GM23248 (cell line): ENCODE results near the gene UQCR10. TPM values are rescaled to one million over a fixed set of nuclear protein-coding genes. Genes with fewer than 3 reads are reported as not detected.

Experiments used
- DNase-seq: peaks from one replicate; pipeline ENCODE4 v3.0.0-alpha.2; 2015
- H2AFZ ChIP-seq: fragments of 200-600 bp; sonication (generic); 2 replicates; pipeline ENCODE4 v1.6.1; 2016; ENCODE audit warnings: antibody characterized with exemption
- H3F3A ChIP-seq: fragments of 200-600 bp; sonication (generic); 2 replicates; pipeline ENCODE4 v1.6.1; 2016; ENCODE audit warnings: mild to moderate bottlenecking, antibody characterized with exemption, mixed run types; ENCODE audit not compliant: insufficient read depth
- H3K27ac ChIP-seq: fragments of 200-600 bp; sonication (generic); 2 replicates; pipeline ENCODE4 v1.5.1; 2016; ENCODE audit warnings: mild to moderate bottlenecking
- H3K27me3 ChIP-seq: fragments of 200-600 bp; sonication (generic); replicated peaks from 2 replicates; pipeline ENCODE4 v1.6.1; 2016; ENCODE audit warnings: mild to moderate bottlenecking; ENCODE audit not compliant: insufficient read depth
- H3K36me3 ChIP-seq: fragments of 200-600 bp; sonication (generic); 2 replicates; pipeline ENCODE4 v1.6.1; 2016; ENCODE audit warnings: low read depth, mild to moderate bottlenecking
- H3K4me1 ChIP-seq: fragments of 200-600 bp; sonication (generic); 2 replicates; pipeline ENCODE4 v1.6.1; 2016; ENCODE audit warnings: mild to moderate bottlenecking; ENCODE audit not compliant: insufficient read depth
- H3K4me2 ChIP-seq: fragments of 200-600 bp; sonication (generic); one replicate; pipeline ENCODE4 v1.6.1; 2016; ENCODE audit warnings: mild to moderate bottlenecking; ENCODE audit not compliant: unreplicated experiment
- H3K4me3 ChIP-seq: fragments of 200-600 bp; sonication (generic); 2 replicates; pipeline ENCODE4 v1.5.1; 2016; ENCODE audit warnings: mild to moderate bottlenecking
- H3K79me2 ChIP-seq: fragments of 200-600 bp; sonication (generic); 2 replicates; pipeline ENCODE4 v1.6.1; 2016; ENCODE audit warnings: mild to moderate bottlenecking; ENCODE audit not compliant: insufficient read depth
- H3K9ac ChIP-seq: fragments of 200-600 bp; sonication (generic); 2 replicates; pipeline ENCODE4 v1.6.1; 2016; ENCODE audit warnings: mild to moderate bottlenecking
- H3K9me2 ChIP-seq: fragments of 200-600 bp; sonication (generic); 2 replicates; pipeline ENCODE4 v1.6.1; 2016; ENCODE audit warnings: mixed run types, mild to moderate bottlenecking, moderate library complexity; ENCODE audit not compliant: insufficient read depth
- H3K9me3 ChIP-seq: fragments of 200-600 bp; sonication (generic); one replicate; pipeline ENCODE4 v1.6.1; 2017; ENCODE audit warnings: low read depth
- H4K20me1 ChIP-seq: fragments of 200-600 bp; sonication (generic); 2 replicates; pipeline ENCODE4 v1.6.0; 2016; ENCODE audit not compliant: insufficient read depth
- EZH2 ChIP-seq: fragments of 200-600 bp; sonication (generic); IDR thresholded peaks from 2 replicates; pipeline ENCODE4 v1.6.1; 2018; ENCODE audit warnings: antibody characterized with exemption, mild to moderate bottlenecking; ENCODE audit not compliant: insufficient read depth, poor library complexity, severe bottlenecking
- EZH2phosphoT487 ChIP-seq: fragments of 200-600 bp; sonication (generic); IDR thresholded peaks from 2 replicates; pipeline ENCODE4 v1.6.1; 2018; ENCODE audit warnings: antibody characterized with exemption, moderate library complexity, mild to moderate bottlenecking, low read depth; ENCODE audit not compliant: insufficient read depth
- WGBS, 2 experiments: methylation state at CpG; one replicate each; pipeline ENCODE4 v1.1.6; 2015 to 2017; ENCODE audit warnings: low lambda C conversion rate in 2 of 2, low coverage in 1 of 2; ENCODE audit errors: missing lambda C conversion rate in 2 of 2; 5-methylcytosine and 5-hydroxymethylcytosine counted together
- in situ Hi-C: fragments of 300-500 bp; cut with MboI; formaldehyde crosslinking; loops from 2 replicates; pipeline ENCODE4 v1.15.0; 2020
- polyA plus RNA-seq: library from polyadenylated mRNA; unstranded; fragments of >200 nt; fragmentation: Nextera tagmentation; extraction: Ambion mirVana; gene quantifications from 2 replicates; pipeline ENCODE4 v1.2.1, GENCODE V29; 2016
- total RNA-seq: library from RNA; depleted of rRNA; stranded (reverse); fragments of >200 nt; shearing (Covaris generic); gene quantifications from 2 replicates; pipeline ENCODE4 v1.2.3, GENCODE V29; 2014

Gene UQCR10
- total and polyA plus RNA-seq, 2 experiments from 2014 or later = 45.0 to 233 TPM

DNA sequence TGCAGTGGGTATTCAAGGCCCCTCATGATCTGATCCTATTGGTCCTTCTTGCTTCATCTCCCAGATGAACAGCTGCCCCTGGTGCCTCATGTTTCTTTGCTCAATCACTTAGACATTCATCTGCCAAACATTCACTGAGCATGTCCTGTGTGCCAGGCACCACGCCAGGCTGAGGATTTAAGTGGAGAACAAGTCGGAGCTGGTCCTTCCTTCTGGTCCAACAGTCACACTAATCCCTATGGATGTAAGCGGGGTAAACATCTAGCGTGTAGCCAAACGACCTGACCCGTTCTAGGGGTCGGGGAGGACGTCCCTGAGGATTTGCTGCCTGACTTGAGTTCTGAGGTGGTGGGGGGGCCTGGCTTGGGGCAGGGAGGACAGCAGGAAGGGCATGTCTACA, 22.3 kb upstream of the UQCR10 start:
- H3K27ac ChIP-seq = no peak overlapping the region
- DNase-seq = peak; percentile 77

DNA sequence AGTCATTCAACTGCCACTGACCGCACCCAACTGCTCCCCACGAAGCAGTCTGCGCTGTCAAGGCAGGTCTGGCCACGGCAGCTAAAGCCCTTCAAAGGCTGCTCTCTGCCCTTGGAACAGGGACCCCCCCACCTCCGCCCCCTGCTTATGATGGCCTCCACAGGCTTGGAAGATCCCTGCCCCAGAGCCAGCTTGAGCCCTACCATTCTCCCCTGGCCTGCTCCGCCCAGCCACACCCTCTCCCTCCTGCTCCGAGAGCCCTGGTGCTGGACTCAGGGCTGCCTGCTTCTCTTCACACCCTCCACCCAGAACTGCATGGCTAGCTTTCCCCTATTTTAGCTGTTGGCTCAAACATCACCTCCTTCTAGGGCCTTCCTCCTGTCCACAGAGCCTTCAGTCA, 19.3 kb upstream of the UQCR10 start:
- Histone ChIP-seq H3K27ac (no peak overlapping the region), H3K9me2 (no peaks in the 10 kb centered on the region), H3K4me1 (no peaks in the 10 kb centered on the region; the same call in 1 of the 2 replicates), H3K4me3 (no peak overlapping the region), H3K4me2 (no peak overlapping the region), H3K36me3 (no peaks in the 10 kb centered on the region), H3K79me2 (no peaks in the 10 kb centered on the region), H3K9ac (no peak overlapping the region), H3K9me3 (no peaks in the 10 kb centered on the region), H4K20me1 (no peaks in the 10 kb centered on the region; the same call in 1 of the 2 replicates), H3K27me3 (no peaks in the 10 kb centered on the region), H3F3A (no peaks in the 10 kb centered on the region), H2AFZ (no peak overlapping the region)
- WGBS, 2 experiments = 96 to 100% methylated on average over 5 to 7 of the region's 7 CpGs
- DNase-seq = no peak
- in situ Hi-C loops = no loop called here
- TF ChIP-seq EZH2 = no peak
- TF ChIP-seq EZH2phosphoT487 = no peak

More for the DNA sequence above, 22.3 kb upstream of the UQCR10 start:
- Histone ChIP-seq H3K4me2 (no peak overlapping the region), H3K9ac (no peak overlapping the region), H3K36me3 (no peaks in the 10 kb centered on the region), H4K20me1 (no peaks in the 10 kb centered on the region; the same call in 1 of the 2 replicates), H3K79me2 (no peaks in the 10 kb centered on the region), H3K4me1 (no peaks in the 10 kb centered on the region; the same call in 1 of the 2 replicates), H3K27me3 (no peaks in the 10 kb centered on the region), H2AFZ (no peak overlapping the region), H3K9me3 (no peaks in the 10 kb centered on the region), H3F3A (no peaks in the 10 kb centered on the region), H3K4me3 (no peak overlapping the region), H3K9me2 (no peaks in the 10 kb centered on the region)
- in situ Hi-C loops = no loop called here
- TF ChIP-seq EZH2 (no peak), EZH2phosphoT487 (no peak)
- 69 to 73% methylated on average over 8 of the region's 8 CpGs for WGBS, 2 experiments

DNA sequence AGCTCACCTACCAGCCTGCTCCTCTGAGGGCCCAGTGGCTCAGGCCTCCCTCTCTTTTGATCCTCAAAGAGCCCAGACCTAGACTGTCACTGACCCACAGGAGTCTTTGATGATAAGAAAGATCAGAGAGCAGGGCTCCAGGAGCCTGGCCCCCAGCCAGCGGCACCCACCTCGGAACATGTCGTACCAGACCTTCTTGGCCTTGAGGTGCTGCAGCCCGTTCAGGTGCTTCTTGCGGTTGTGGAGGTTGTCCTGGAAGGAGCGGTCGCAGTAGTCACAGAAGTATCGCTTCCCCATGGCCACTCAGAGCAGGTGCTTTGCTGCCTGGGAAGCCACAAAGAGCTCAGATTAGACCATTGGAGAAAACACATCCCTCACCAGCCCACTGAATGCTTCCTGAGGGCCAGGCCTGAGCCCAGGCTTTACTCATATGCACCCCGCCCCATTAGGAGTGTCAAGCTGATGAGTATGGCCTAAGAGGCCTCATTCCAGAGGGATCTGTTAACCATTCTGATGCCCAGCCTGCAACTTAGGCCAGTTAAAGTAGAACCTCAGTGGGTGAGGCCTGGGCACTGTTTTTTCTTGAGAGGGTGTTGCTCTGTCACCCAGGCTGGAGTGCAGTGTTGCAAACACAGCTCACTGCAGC, 18.8 kb upstream of the UQCR10 start:
- H3K4me1 ChIP-seq = no peaks in the 10 kb centered on the region; the same call in 1 of the 2 replicates
- H3K9me3 ChIP-seq = no peaks in the 10 kb centered on the region
- H2AFZ ChIP-seq = no peak overlapping the region
- H4K20me1 ChIP-seq = no peaks in the 10 kb centered on the region; the same call in 1 of the 2 replicates
- H3K4me3 ChIP-seq = no peak overlapping the region
- 91 to 95% methylated on average over 9 of the region's 9 CpGs for WGBS, 2 experiments
- no peaks in the 10 kb centered on the region for H3K36me3 ChIP-seq
- H3K27me3 ChIP-seq = no peaks in the 10 kb centered on the region
- in situ Hi-C loops = no loop called here
- no peaks in the 10 kb centered on the region for H3K9me2 ChIP-seq
- H3K27ac ChIP-seq = no peak overlapping the region
- no peaks in the 10 kb centered on the region for H3K79me2 ChIP-seq
- H3K9ac ChIP-seq = no peak overlapping the region
- no peak overlapping the region for H3K4me2 ChIP-seq
- TF ChIP-seq EZH2phosphoT487 (no peak), EZH2 (no peak)
- H3F3A ChIP-seq = no peaks in the 10 kb centered on the region
- peak; percentile 57 for DNase-seq

DNA sequence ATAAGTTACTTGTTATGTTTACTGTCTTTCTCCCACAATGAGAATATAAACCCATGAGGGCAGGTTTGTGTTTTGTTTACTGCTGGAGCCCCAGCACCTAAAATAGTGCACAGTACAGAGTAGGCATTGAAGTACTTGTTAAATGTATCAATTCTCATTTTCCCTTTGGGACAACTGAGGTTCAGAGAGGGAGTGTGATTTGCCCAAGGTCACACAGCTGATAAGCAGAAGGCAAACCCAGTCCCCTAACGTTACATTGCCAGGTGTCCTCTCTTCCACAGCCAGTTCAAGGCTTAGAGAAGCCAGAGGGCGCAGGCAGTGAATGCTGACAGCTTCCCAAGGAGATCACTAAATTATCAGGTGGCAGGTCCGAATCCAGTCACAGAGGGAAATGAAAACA, 17.1 kb upstream of the UQCR10 start:
- no peak overlapping the region for H3K4me2 ChIP-seq
- H3K79me2 ChIP-seq = no peaks in the 10 kb centered on the region
- H3K36me3 ChIP-seq = no peaks in the 10 kb centered on the region
- H3K27ac ChIP-seq = no peak overlapping the region
- no peaks in the 10 kb centered on the region for H3F3A ChIP-seq
- H2AFZ ChIP-seq = no peak overlapping the region
- H3K9me3 ChIP-seq = no peaks in the 10 kb centered on the region
- H3K9me2 ChIP-seq = no peaks in the 10 kb centered on the region
- H4K20me1 ChIP-seq = no peaks in the 10 kb centered on the region; the same call in 1 of the 2 replicates
- no peak for DNase-seq
- in situ Hi-C loops = no loop called here
- TF ChIP-seq EZH2phosphoT487 (no peak), EZH2 (no peak)
- H3K4me1 ChIP-seq = no peaks in the 10 kb centered on the region; the same call in 1 of the 2 replicates
- no peak overlapping the region for H3K4me3 ChIP-seq
- 94 to 96% methylated on average over 3 of the region's 3 CpGs for WGBS, 2 experiments
- H3K9ac ChIP-seq = no peak overlapping the region
- H3K27me3 ChIP-seq = no peaks in the 10 kb centered on the region
